ENCODE measurements around the gene FILIP1L.
A peak's percentile ranks its signal among the peaks of the same experiment; 100 is the strongest.

The FILIP1L gene

DNA sequence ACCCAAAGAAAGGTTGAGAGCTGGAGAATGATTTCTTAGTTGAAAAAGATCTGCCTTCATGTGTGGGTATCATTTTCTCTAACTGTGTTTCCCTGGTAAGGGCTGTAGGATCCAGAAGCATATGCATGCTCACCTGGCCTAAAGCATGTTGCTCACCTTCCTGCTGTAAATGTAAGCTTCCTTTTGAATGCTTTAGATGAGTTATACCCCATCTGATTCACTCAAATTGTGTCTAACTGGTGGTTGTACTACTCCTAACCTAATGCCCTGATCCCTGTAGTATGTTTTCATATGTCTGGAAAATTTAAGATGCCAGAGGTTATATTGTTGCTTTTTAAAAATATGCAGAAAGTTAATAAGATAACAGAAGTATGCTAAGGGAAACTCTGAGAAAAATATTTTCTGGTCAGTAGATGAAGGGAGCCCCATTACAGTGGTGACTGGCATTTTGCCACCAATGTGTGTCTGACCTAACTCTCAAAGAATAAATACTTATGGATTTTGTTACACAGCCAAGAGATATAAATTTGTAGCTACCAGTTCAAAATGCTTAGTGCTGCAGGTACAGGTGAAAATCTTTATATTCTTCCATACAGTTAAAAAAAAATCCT, 7.7 kb downstream of the FILIP1L start:
- H3K4me1 ChIP-seq (ENCODE audit: control insufficient read depth in 1 of 2, insufficient read depth in 2 of 2, low read length in 2 of 2) = peaks cover 23 to 35% of the 10 kb centered on the region in 2 donors

DNA sequence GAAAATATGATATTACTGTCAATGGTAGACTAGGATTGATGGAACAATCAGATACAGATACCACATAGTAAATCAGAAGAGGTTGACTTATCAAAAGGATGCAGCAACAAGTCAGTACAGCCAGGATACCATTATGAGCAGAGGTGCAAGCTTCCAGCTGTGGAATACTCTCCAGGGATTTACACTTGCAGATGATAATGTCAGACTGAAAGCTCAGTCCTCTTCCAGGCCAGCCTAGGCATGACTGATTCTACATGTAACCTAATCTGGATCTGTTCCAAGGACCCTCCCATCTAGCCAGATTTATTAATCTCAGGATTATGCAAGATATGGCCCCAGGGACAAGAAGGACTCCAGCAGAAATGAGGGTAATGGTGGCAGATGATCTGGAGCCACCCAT, 8.2 kb downstream of the FILIP1L start:
- Histone ChIP-seq H3K27me3 (ENCODE audit: low read depth, low read length) (no peaks in the 10 kb centered on the region), H3K27ac (ENCODE audit: low read length) (no peak overlapping the region), H3K4me3 (ENCODE audit: low read depth in 1 of 2, low read length in 2 of 2) (no peak overlapping the region), H3K36me3 (ENCODE audit: control insufficient read depth in 1 of 2, insufficient read depth in 2 of 2, low read length in 2 of 2) (no peaks in the 10 kb centered on the region), H3K9me3 (ENCODE audit: control insufficient read depth in 1 of 2, low read length in 2 of 2) (no peaks in the 10 kb centered on the region), H3K4me1 (ENCODE audit: control insufficient read depth in 1 of 2, insufficient read depth in 2 of 2, low read length in 2 of 2) (peaks cover 23 to 35% of the 10 kb centered on the region in 2 donors)

More for the DNA sequence above, 7.7 kb downstream of the FILIP1L start:
- no peaks in the 10 kb centered on the region for H3K27me3 ChIP-seq (ENCODE audit: low read depth, low read length)
- H3K27ac ChIP-seq (ENCODE audit: low read length) = no peak overlapping the region
- H3K9me3 ChIP-seq (ENCODE audit: control insufficient read depth in 1 of 2, low read length in 2 of 2) = no peaks in the 10 kb centered on the region
- H3K4me3 ChIP-seq (ENCODE audit: low read depth in 1 of 2, low read length in 2 of 2) = no peak overlapping the region
- H3K36me3 ChIP-seq (ENCODE audit: control insufficient read depth in 1 of 2, insufficient read depth in 2 of 2, low read length in 2 of 2) = no peaks in the 10 kb centered on the region

DNA sequence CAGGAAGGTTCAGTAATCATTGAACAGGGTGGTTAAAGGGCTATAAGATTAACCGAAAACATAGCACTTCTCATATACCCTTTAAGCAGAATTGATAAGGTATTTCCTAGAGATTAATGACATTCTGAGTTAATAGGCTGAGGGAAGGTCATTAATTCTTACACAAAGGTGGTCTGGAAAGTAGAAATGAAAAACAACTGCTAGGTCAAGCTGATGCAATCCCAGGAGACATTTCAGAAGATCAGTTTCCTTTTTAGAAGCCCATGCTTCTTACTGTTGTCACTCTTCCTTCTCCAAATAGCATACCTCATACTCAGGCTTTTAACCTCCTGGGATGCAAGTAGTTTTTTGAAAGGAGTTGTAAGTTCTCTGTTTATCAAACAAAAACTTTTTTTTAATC, 8.8 kb downstream of the FILIP1L start:
- H3K4me3 ChIP-seq (ENCODE audit: low read depth in 1 of 2, low read length in 2 of 2) = no peak overlapping the region
- H3K27me3 ChIP-seq (ENCODE audit: low read depth, low read length) = no peaks in the 10 kb centered on the region
- H3K9me3 ChIP-seq (ENCODE audit: control insufficient read depth in 1 of 2, low read length in 2 of 2) = no peaks in the 10 kb centered on the region
- H3K4me1 ChIP-seq (ENCODE audit: control insufficient read depth in 1 of 2, insufficient read depth in 2 of 2, low read length in 2 of 2) = peaks cover 23 to 35% of the 10 kb centered on the region in 2 donors
- H3K27ac ChIP-seq (ENCODE audit: low read length) = no peak overlapping the region
- H3K36me3 ChIP-seq (ENCODE audit: control insufficient read depth in 1 of 2, insufficient read depth in 2 of 2, low read length in 2 of 2) = no peaks in the 10 kb centered on the region

DNA sequence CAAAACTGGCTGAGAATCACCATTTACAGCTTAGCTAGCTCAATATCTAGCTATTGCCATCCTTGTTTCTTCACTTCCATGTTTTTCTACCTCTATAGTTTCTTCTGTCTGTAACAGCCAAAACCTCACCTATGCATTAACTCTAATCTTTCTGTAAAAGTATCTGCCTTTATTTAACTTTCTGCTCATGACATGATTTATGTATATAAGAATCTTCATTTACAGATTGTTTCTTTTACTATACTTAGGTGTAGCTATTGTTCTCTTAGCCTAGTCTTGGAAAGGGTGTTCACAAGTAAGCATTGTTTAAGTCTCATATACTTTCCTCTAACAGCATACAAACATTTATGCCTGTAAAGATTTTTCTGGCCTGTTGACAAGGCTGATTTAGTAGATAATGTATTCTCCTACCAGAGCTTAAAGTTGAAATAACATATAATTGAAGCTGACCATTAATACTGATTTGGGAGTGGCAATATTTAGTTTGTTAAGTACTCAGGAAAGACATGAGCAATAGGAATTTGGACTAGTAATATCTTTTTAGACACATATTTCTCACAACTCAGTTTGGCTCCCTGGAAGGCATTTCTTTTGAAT, 9.4 kb downstream of the FILIP1L start:
- peaks cover 23 to 35% of the 10 kb centered on the region in 2 donors for H3K4me1 ChIP-seq (ENCODE audit: control insufficient read depth in 1 of 2, insufficient read depth in 2 of 2, low read length in 2 of 2)
- no peaks in the 10 kb centered on the region for H3K27me3 ChIP-seq (ENCODE audit: low read depth, low read length)
- no peak overlapping the region for H3K4me3 ChIP-seq (ENCODE audit: low read depth in 1 of 2, low read length in 2 of 2)
- peak overlapping the region; percentile 52 for H3K27ac ChIP-seq (ENCODE audit: low read length)
- no peaks in the 10 kb centered on the region for H3K36me3 ChIP-seq (ENCODE audit: control insufficient read depth in 1 of 2, insufficient read depth in 2 of 2, low read length in 2 of 2)
- H3K9me3 ChIP-seq (ENCODE audit: control insufficient read depth in 1 of 2, low read length in 2 of 2) = no peaks in the 10 kb centered on the region

DNA sequence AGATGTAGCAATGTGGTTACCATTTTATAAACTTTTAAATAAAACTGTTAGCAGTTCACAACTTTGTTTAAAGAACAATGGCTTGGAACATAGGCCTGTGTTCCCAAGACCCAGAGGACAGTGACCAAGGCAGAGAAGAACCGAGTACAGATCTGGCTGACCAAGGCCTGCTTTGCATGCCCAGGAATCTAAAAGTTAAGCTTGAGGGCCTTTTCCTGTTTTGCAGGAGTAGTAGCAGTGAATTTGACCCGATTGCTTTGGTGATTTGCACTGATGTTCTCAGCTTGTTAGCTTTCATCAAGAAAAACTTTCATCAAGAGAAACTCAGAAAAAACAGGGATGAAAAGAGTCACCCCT, 9.9 kb downstream of the FILIP1L start:
- Histone ChIP-seq H3K4me3 (ENCODE audit: low read depth in 1 of 2, low read length in 2 of 2) (no peak overlapping the region), H3K9me3 (ENCODE audit: control insufficient read depth in 1 of 2, low read length in 2 of 2) (no peaks in the 10 kb centered on the region), H3K27me3 (ENCODE audit: low read depth, low read length) (no peaks in the 10 kb centered on the region), H3K27ac (ENCODE audit: low read length) (peak overlapping the region; percentile 19), H3K4me1 (ENCODE audit: control insufficient read depth in 1 of 2, insufficient read depth in 2 of 2, low read length in 2 of 2) (peaks cover 23 to 35% of the 10 kb centered on the region in 2 donors), H3K36me3 (ENCODE audit: control insufficient read depth in 1 of 2, insufficient read depth in 2 of 2, low read length in 2 of 2) (no peaks in the 10 kb centered on the region)

DNA sequence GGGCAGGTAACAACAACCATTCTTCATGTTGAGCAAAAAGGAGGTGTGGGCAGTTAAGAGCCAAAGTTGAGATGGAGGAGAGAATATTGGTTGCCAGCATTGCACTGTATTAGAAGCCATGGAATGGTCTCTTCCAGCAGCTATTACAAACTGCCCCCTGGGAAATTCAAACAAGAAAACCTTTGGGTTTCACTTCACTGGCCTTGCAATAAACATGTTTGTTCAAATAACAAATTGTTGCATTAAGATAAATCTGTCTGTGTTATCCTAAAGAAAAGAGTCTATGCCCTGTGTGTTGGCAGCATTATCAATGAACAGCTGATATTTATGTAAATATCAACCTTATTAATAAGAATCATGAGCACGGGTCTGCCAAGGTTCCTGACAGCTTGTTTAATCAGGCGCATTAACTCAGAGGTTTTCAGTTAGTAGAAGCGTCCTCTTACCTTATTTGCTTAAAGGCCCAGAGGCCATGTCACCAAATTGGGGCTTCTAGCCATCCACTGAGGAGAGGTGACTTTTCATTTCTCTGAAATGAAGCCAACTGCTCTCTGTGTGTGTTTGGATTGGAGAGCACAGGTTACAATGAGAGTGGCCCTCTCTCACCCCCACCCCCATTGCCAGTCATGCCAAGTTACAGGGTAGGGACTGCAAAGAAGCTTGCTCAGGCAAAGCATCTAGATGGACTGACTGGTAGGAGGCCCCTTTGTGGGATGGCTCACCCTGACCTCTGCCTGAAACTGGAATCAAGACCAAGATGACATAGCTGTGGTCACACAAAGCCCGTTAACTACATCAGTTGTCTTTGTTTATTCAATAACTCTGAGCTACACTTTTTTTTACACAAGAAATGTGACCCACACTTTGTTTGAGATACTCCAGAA, 10.5 kb downstream of the FILIP1L start:
- H3K27me3 ChIP-seq (ENCODE audit: low read depth, low read length) = no peaks in the 10 kb centered on the region
- H3K4me3 ChIP-seq (ENCODE audit: low read depth in 1 of 2, low read length in 2 of 2) = no peak overlapping the region
- no peaks in the 10 kb centered on the region for H3K9me3 ChIP-seq (ENCODE audit: control insufficient read depth in 1 of 2, low read length in 2 of 2)
- no peaks in the 10 kb centered on the region for H3K36me3 ChIP-seq (ENCODE audit: control insufficient read depth in 1 of 2, insufficient read depth in 2 of 2, low read length in 2 of 2)
- peak overlapping the region; percentile 19 for H3K27ac ChIP-seq (ENCODE audit: low read length)
- H3K4me1 ChIP-seq (ENCODE audit: control insufficient read depth in 1 of 2, insufficient read depth in 2 of 2, low read length in 2 of 2) = peaks cover 23 to 35% of the 10 kb centered on the region in 2 donors

DNA sequence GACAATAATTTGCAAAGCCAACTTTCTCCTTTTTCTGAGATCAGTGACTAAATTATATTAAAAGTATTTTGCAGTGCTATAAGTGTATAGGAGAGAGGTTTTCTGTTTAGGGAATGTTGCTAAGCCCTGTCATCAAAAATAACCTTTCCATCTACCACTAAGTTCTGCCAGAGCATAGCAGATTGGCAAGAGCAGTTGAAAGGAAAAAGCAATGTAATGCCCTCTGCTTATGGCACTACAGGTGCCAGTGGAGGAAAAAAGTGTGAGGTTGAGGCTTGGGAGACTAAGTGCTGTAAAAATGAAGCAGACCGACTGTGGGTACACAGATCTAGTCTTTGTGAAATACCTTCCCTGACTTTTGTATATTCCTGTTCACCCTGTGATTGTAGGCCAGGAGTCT, 11.5 kb downstream of the FILIP1L start:
- Histone ChIP-seq H3K27me3 (ENCODE audit: low read depth, low read length) (no peaks in the 10 kb centered on the region), H3K4me3 (ENCODE audit: low read depth in 1 of 2, low read length in 2 of 2) (no peak overlapping the region), H3K36me3 (ENCODE audit: control insufficient read depth in 1 of 2, insufficient read depth in 2 of 2, low read length in 2 of 2) (no peaks in the 10 kb centered on the region), H3K9me3 (ENCODE audit: control insufficient read depth in 1 of 2, low read length in 2 of 2) (no peaks in the 10 kb centered on the region), H3K4me1 (ENCODE audit: control insufficient read depth in 1 of 2, insufficient read depth in 2 of 2, low read length in 2 of 2) (peaks cover 23 to 46% of the 10 kb centered on the region in 2 donors), H3K27ac (ENCODE audit: low read length) (no peak overlapping the region)

DNA sequence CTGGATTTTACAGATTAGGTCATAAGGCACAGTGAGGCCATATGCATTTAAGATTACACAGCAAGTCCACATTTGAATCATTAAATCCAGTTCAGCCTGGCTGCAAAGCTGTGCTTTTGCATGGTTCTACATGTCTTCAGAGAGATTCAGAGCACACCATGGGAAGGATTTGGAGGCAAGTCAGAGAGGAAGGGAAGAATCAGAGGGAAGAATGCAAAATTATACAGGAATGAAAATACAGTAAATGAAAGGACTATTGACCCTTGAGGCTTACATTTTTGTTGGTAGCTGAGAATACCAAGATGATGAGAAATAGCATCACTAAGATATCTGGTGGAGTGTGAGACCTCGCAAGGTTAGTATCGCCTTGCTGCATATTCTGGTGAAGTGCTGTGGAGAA, 13.9 kb downstream of the FILIP1L start:
- Histone ChIP-seq H3K27me3 (ENCODE audit: low read depth, low read length) (no peaks in the 10 kb centered on the region), H3K4me3 (ENCODE audit: low read depth in 1 of 2, low read length in 2 of 2) (no peak overlapping the region), H3K9me3 (ENCODE audit: control insufficient read depth in 1 of 2, low read length in 2 of 2) (no peaks in the 10 kb centered on the region), H3K4me1 (ENCODE audit: control insufficient read depth in 1 of 2, insufficient read depth in 2 of 2, low read length in 2 of 2) (peaks cover 11 to 27% of the 10 kb centered on the region in 2 donors), H3K36me3 (ENCODE audit: control insufficient read depth in 1 of 2, insufficient read depth in 2 of 2, low read length in 2 of 2) (no peaks in the 10 kb centered on the region), H3K27ac (ENCODE audit: low read length) (no peak overlapping the region)

DNA sequence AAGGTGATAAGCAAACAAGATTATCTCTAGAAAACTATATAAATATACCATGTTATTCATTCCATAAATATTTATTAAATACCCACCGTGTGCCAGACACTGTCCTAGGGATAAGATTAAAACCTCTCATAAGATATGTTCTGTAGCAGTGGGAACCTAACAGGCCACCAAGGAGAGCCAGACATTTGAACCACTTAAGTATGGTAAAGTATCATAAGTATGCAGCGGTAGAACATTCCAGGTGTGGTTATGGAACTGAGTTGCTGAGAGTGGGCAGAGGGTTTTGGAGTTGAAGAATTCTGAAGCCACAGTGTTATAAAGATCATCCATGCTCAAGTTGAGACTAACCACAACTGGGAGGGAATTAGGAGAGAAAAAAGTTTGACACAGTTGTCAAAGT, 14.7 kb downstream of the FILIP1L start:
- Histone ChIP-seq H3K9me3 (ENCODE audit: control insufficient read depth in 1 of 2, low read length in 2 of 2) (no peaks in the 10 kb centered on the region), H3K27me3 (ENCODE audit: low read depth, low read length) (no peaks in the 10 kb centered on the region), H3K36me3 (ENCODE audit: control insufficient read depth in 1 of 2, insufficient read depth in 2 of 2, low read length in 2 of 2) (no peaks in the 10 kb centered on the region), H3K4me3 (ENCODE audit: low read depth in 1 of 2, low read length in 2 of 2) (no peak overlapping the region), H3K27ac (ENCODE audit: low read length) (no peak overlapping the region), H3K4me1 (ENCODE audit: control insufficient read depth in 1 of 2, insufficient read depth in 2 of 2, low read length in 2 of 2) (peaks cover 8 to 23% of the 10 kb centered on the region in 2 donors)

DNA sequence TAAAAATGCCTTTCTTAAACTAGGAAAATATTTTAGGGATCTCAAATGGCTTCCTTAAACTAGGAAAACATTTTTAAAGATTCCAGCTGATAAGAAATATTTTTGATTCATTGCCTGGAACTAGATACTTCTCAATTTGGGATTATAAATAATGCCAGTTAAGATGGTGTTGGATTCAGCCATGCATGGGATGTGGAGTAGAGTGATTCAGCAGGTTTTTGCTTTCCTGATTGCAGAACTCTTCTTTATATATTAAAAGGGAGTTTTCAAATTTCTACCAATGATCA, 15.6 kb downstream of the FILIP1L start:
- Histone ChIP-seq H3K4me1 (ENCODE audit: control insufficient read depth in 1 of 2, insufficient read depth in 2 of 2, low read length in 2 of 2) (peaks cover 0 to 16% of the 10 kb centered on the region in 2 donors), H3K4me3 (ENCODE audit: low read depth in 1 of 2, low read length in 2 of 2) (no peak overlapping the region), H3K27me3 (ENCODE audit: low read depth, low read length) (no peaks in the 10 kb centered on the region), H3K36me3 (ENCODE audit: control insufficient read depth in 1 of 2, insufficient read depth in 2 of 2, low read length in 2 of 2) (no peaks in the 10 kb centered on the region), H3K9me3 (ENCODE audit: control insufficient read depth in 1 of 2, low read length in 2 of 2) (no peaks in the 10 kb centered on the region), H3K27ac (ENCODE audit: low read length) (no peak overlapping the region)

DNA sequence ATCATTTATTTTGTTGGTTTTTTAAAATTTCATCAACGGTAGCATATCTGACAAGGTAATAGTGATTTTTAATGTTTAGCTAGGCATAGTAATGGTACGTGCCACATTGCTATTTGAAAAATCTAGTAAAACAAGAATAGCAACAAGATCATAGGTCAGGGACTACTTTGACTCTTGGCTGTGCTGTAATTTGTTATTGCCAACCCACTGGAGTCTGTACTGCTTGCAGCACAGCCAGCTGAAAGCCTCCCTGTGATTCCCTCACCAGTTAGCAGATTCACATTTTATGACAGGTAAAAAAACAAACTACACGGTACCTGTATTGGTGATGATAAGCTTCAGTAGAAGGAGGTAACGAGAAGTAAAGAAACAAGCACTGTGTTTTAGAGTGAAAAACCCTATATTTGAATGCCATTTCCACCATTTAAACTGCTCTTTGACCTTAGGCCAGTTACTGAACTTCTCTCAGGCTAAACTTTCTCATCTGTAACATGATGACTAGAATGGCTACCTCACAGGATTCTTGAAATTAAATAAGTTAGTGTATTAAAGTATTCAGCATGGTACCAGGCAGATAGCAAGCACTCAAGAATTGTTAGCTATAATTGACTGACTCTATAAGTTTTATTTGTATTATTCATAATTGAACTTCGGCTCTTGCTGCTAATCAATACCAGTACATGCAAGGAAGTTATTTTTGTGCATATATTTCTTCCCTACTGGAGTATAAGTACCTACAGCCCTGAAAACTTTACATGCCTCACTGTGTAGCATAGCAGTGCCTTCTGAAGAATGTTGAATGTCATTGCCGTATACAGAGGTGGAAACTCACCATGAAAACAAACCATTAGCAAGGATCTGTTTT, 16.1 kb downstream of the FILIP1L start:
- Histone ChIP-seq H3K4me1 (ENCODE audit: control insufficient read depth in 1 of 2, insufficient read depth in 2 of 2, low read length in 2 of 2) (peaks cover 0 to 16% of the 10 kb centered on the region in 2 donors), H3K27me3 (ENCODE audit: low read depth, low read length) (no peaks in the 10 kb centered on the region), H3K27ac (ENCODE audit: low read length) (no peak overlapping the region), H3K36me3 (ENCODE audit: control insufficient read depth in 1 of 2, insufficient read depth in 2 of 2, low read length in 2 of 2) (no peaks in the 10 kb centered on the region), H3K4me3 (ENCODE audit: low read depth in 1 of 2, low read length in 2 of 2) (no peak overlapping the region), H3K9me3 (ENCODE audit: control insufficient read depth in 1 of 2, low read length in 2 of 2) (no peaks in the 10 kb centered on the region)

All from muscle layer of duodenum (tissue), 2 donors.